Natural killer cell (primary cell): Measurements from ENCODE around the gene CERS1. TPM values are rescaled to one million over a fixed set of nuclear protein-coding genes. Genes with fewer than 3 reads are reported as not detected.

Experiments used
- ATAC-seq, 3 donors: fragments of 150-1000 bp in 2 of 3; fragments of 200-7000 bp in 1 of 3; cut with Tn5 transposase; 1 replicate in 1 of 3; 2 replicates in 2 of 3; pipeline ENCODE4 v1.10.0; 2021; ENCODE audit warnings: mild to moderate bottlenecking in 2 of 3, moderate library complexity in 2 of 3
- DNase-seq, 2 donors: peaks; one replicate each; pipeline versions ENCODE4 v3.0.0 to v3.0.0-alpha.2; 2013 to 2021; ENCODE audit warnings: mixed read lengths in 1 of 2
- H3K27ac ChIP-seq: one replicate; pipeline ENCODE4 v1.5.1; 2013; ENCODE audit warnings: mild to moderate bottlenecking, low read length
- H3K27me3 ChIP-seq: one replicate; pipeline ENCODE4 v1.6.1; 2013; ENCODE audit warnings: low read length; ENCODE audit not compliant: control insufficient read depth, insufficient read depth
- H3K36me3 ChIP-seq: one replicate; pipeline ENCODE4 v1.6.1; 2013; ENCODE audit warnings: low read length; ENCODE audit not compliant: control insufficient read depth, insufficient read depth
- H3K4me1 ChIP-seq: one replicate; pipeline ENCODE4 v1.6.1; 2013; ENCODE audit warnings: low read length; ENCODE audit not compliant: control insufficient read depth, insufficient read depth
- H3K4me3 ChIP-seq: one replicate; pipeline ENCODE4 v1.5.1; 2013; ENCODE audit warnings: low read length
- H3K9me3 ChIP-seq: one replicate; pipeline ENCODE4 v1.6.1; 2013; ENCODE audit warnings: low read length; ENCODE audit not compliant: control insufficient read depth, insufficient read depth
- H3K27ac Mint-ChIP-seq, 2 donors: one replicate each; pipeline ENCODE4 v1.8.0; 2022; ENCODE audit warnings: mild to moderate bottlenecking in 2 of 2, mixed read lengths in 2 of 2, moderate library complexity in 1 of 2
- H3K27me3 Mint-ChIP-seq, 2 donors: one replicate each; pipeline ENCODE4 v1.8.0; 2022; ENCODE audit warnings: low read depth in 2 of 2, mixed read lengths in 2 of 2
- H3K36me3 Mint-ChIP-seq: one replicate; pipeline ENCODE4 v1.8.0; 2022; ENCODE audit warnings: mixed read lengths
- H3K4me1 Mint-ChIP-seq, 2 donors: one replicate each; pipeline ENCODE4 v1.8.0; 2022; ENCODE audit warnings: mixed read lengths in 2 of 2
- H3K4me3 Mint-ChIP-seq: one replicate; pipeline ENCODE4 v1.8.0; 2022; ENCODE audit warnings: mild to moderate bottlenecking, moderate library complexity, mixed read lengths
- H3K9me3 Mint-ChIP-seq, 2 donors: one replicate each; pipeline ENCODE4 v1.8.0; 2022; ENCODE audit warnings: mixed read lengths in 2 of 2
- CTCF ChIP-seq: fragments of 200-600 bp; IDR thresholded peaks from one replicate; pipeline ENCODE4 v1.8.0; 2022; ENCODE audit warnings: antibody characterized with exemption
- WGBS: methylation state at CpG from one replicate; pipeline ENCODE4 v1.1.7; 2013; ENCODE audit warnings: missing lambda C conversion rate; ENCODE audit not compliant: insufficient coverage; 5-methylcytosine and 5-hydroxymethylcytosine counted together
- intact Hi-C: fragments of 100-400 bp; cut with micrococcal nuclease; formaldehyde crosslinking; loops from one replicate; pipeline ENCODE4 v1.14.2; 2022
- total RNA-seq, 4 donors: library from RNA; stranded (reverse); fragments of 120-200 nt in 1 of 4; gene quantifications; one replicate each; pipeline versions ENCODE4 v1.2.3 to v1.2.4, GENCODE V29; 2013 to 2022

Gene CERS1
- total RNA-seq, 3 donors from 2014 or later (not counting 1 experiment from before 2014, with no cell fraction given), result not detected

GRCh38 chr19:18939922-18940768, 44.2 kb upstream of the CERS1 start:
- no peaks in the 10 kb centered on the region for H3K9me3 ChIP-seq
- 2% methylated on average over 46 of the region's 47 CpGs for WGBS
- H3K4me1 Mint-ChIP-seq, result peaks cover 0 to 19% of the 10 kb centered on the region in 2 donors
- H3K4me1 ChIP-seq, result peaks cover 19% of the 10 kb centered on the region
- DNase-seq (no peak), ATAC-seq (no peak)
- peaks cover 28 to 32% of the 10 kb centered on the region in 2 donors for H3K27me3 Mint-ChIP-seq
- H3K9me3 Mint-ChIP-seq, result no peaks in the 10 kb centered on the region
- no peak overlapping the region for H3K27ac ChIP-seq
- intact Hi-C loops, result no loop called here
- H3K36me3 ChIP-seq, result no peaks in the 10 kb centered on the region
- H3K4me3 Mint-ChIP-seq, result peak overlapping the region; percentile 70
- no peaks in the 10 kb centered on the region for H3K36me3 Mint-ChIP-seq
- H3K27ac Mint-ChIP-seq, result peak overlapping the region in 1 of 2 donors; percentile 59
- H3K27me3 ChIP-seq, result peaks cover 16% of the 10 kb centered on the region
- H3K4me3 ChIP-seq, result peak overlapping the region; percentile 20
- no peak for TF ChIP-seq CTCF

- intact Hi-C loops, result no loop called here
- Histone ChIP-seq H3K4me1 (peaks cover 19% of the 10 kb centered on the region), H3K36me3 (no peaks in the 10 kb centered on the region), H3K27ac (no peak overlapping the region), H3K4me3 (no peak overlapping the region), H3K9me3 (no peaks in the 10 kb centered on the region), H3K27me3 (peaks cover 16% of the 10 kb centered on the region)
- DNase-seq (no peak), ATAC-seq (no peak)
- H3K4me3 Mint-ChIP-seq, result peak overlapping the region; percentile 65
- no peak overlapping the region for H3K27ac Mint-ChIP-seq
- TF ChIP-seq CTCF, result no peak
- H3K4me1 Mint-ChIP-seq, result peaks cover 0 to 19% of the 10 kb centered on the region in 2 donors
- peaks cover 31 to 35% of the 10 kb centered on the region in 2 donors for H3K27me3 Mint-ChIP-seq
- no peaks in the 10 kb centered on the region for H3K9me3 Mint-ChIP-seq
- H3K36me3 Mint-ChIP-seq, result no peaks in the 10 kb centered on the region
- 75% methylated on average over 1 of the region's 3 CpGs for WGBS
Measured at GRCh38 chr19:18939163-18939562, 43.2 kb upstream of the CERS1 start.

- Mint-ChIP-seq H3K4me3 (no peak overlapping the region), H3K27me3 (peaks cover 7 to 12% of the 10 kb centered on the region in 2 donors), H3K27ac (no peak overlapping the region), H3K36me3 (no peaks in the 10 kb centered on the region), H3K4me1 (peaks cover 0 to 5% of the 10 kb centered on the region in 2 donors), H3K9me3 (no peaks in the 10 kb centered on the region)
- peaks cover 10% of the 10 kb centered on the region for H3K4me1 ChIP-seq
- H3K4me3 ChIP-seq, result no peak overlapping the region
- ATAC-seq (no peak), DNase-seq (no peak)
- H3K36me3 ChIP-seq, result peaks cover 1% of the 10 kb centered on the region
- H3K27me3 ChIP-seq, result peaks cover 3% of the 10 kb centered on the region
- intact Hi-C loops, result no loop called here
- WGBS, result 77% methylated on average over 13 of the region's 13 CpGs
- TF ChIP-seq CTCF, result no peak
- no peaks in the 10 kb centered on the region for H3K9me3 ChIP-seq
- no peak overlapping the region for H3K27ac ChIP-seq
Measured at GRCh38 chr19:18933297-18933696, 37.3 kb upstream of the CERS1 start.
